NCI-H345 (cell line): ENCODE measurements around the gene SLC38A3.
"Not testable (repeated sequence)": the region's sequence is repeated elsewhere in the genome, so short reads cannot be mapped to it uniquely, and the experiment has no call there.

Source experiments
- DNase-seq: peaks from one replicate; lab custom pipeline; 2025; lab: John Stamatoyannopoulos, UW

SLC38A3 gene

GRCh38 chr3:50211368-50211717 is 6.3 kb downstream of the SLC38A3 start:
- DNase-seq, result not testable (repeated sequence)

- no peak for DNase-seq
These were observed 6.9 kb downstream of the SLC38A3 start for GRCh38 chr3:50211930-50212329.

- DNase-seq, result no peak
These were observed 7.4 kb downstream of the SLC38A3 start for GRCh38 chr3:50212502-50212901.

GRCh38 chr3:50212971-50213370 is 7.9 kb downstream of the SLC38A3 start:
- DNase-seq, result no peak

GRCh38 chr3:50213373-50213772 is 8.3 kb downstream of the SLC38A3 start:
- no peak for DNase-seq

GRCh38 chr3:50214824-50215223 is 9.8 kb downstream of the SLC38A3 start:
- no peak for DNase-seq

- no peak for DNase-seq
These were observed 10.5 kb downstream of the SLC38A3 start for GRCh38 chr3:50215529-50215928.

- no peak for DNase-seq
These were observed 12.6 kb downstream of the SLC38A3 start for GRCh38 chr3:50217681-50218080.

- no peak for DNase-seq
These were observed 13.4 kb downstream of the SLC38A3 start for GRCh38 chr3:50218448-50218847.

GRCh38 chr3:50219285-50219684 is 14.2 kb downstream of the SLC38A3 start:
- no peak for DNase-seq

GRCh38 chr3:50220109-50220508 is 15.0 kb downstream of the SLC38A3 start:
- no peak for DNase-seq

- no peak for DNase-seq
These were observed 16.0 kb downstream of the SLC38A3 start for GRCh38 chr3:50221051-50221410.

- DNase-seq, result no peak
These were observed 16.5 kb downstream of the SLC38A3 start for GRCh38 chr3:50221411-50222168.

- DNase-seq, result no peak
These were observed 17.1 kb downstream of the SLC38A3 start for GRCh38 chr3:50222169-50222528.

- no peak for DNase-seq
These were observed 19.6 kb downstream of the SLC38A3 start for GRCh38 chr3:50224639-50225038.

GRCh38 chr3:50226888-50227389 is 21.9 kb downstream of the SLC38A3 start:
- peak; percentile 59 for DNase-seq

GRCh38 chr3:50227390-50228183 is 22.5 kb downstream of the SLC38A3 start:
- peak; percentile 94 for DNase-seq

GRCh38 chr3:50228184-50228763 is 23.2 kb downstream of the SLC38A3 start:
- not testable (repeated sequence) for DNase-seq

GRCh38 chr3:50229490-50229889 is 24.4 kb downstream of the SLC38A3 start:
- DNase-seq, result no peak

- no peak for DNase-seq
These were observed 25.2 kb downstream of the SLC38A3 start for GRCh38 chr3:50230104-50230793.

- DNase-seq, result no peak
These were observed 25.7 kb downstream of the SLC38A3 start for GRCh38 chr3:50230794-50231125.

- DNase-seq, result no peak
These were observed 26.5 kb downstream of the SLC38A3 start for GRCh38 chr3:50231581-50231980.

- DNase-seq, result no peak
These were observed 27.2 kb downstream of the SLC38A3 start for GRCh38 chr3:50232303-50232702.
